ENCODE data around the gene CPXM1. TPM values are rescaled to one million over a fixed set of nuclear protein-coding genes. Genes with fewer than 3 reads are reported as not detected.
"Not testable (repeated sequence)": the region's sequence is repeated elsewhere in the genome, so short reads cannot be mapped to it uniquely, and the experiment has no call there.

The CPXM1 gene
- total RNA-seq, 2 experiments from 2014 or later, result 2.7 to 2.9 TPM

GRCh38 chr20:2773812-2774211, 26.6 kb downstream of the CPXM1 start:
- ChIA-PET POLR2A (no interaction called here), CTCF (interaction anchor here (0.7 to 1.0 kb wide), 3 partner anchors 17 to 82 kb away, joined by 3 to 4 read pairs (median 3); no protein-coding TSS in a partner anchor)
- no peak overlapping the region for H3K4me3 Mint-ChIP-seq
- no peak overlapping the region for H3K27ac Mint-ChIP-seq
- intact Hi-C loops (cut with DNase I, micrococcal nuclease), result no loop called here
- ATAC-seq (no peak), DNase-seq (no peak)
- H3K27me3 Mint-ChIP-seq, result peaks cover 2% of the 10 kb centered on the region
- H3K9me3 Mint-ChIP-seq (ENCODE audit: low read depth), result peaks cover 3% of the 10 kb centered on the region
- peaks cover 11% of the 10 kb centered on the region for H3K4me1 Mint-ChIP-seq
- no peaks in the 10 kb centered on the region for H3K36me3 Mint-ChIP-seq (ENCODE audit: low read depth)

GRCh38 chr20:2771631-2772080, 28.8 kb downstream of the CPXM1 start:
- H3K27me3 Mint-ChIP-seq, result peaks cover 11% of the 10 kb centered on the region
- ChIA-PET POLR2A (no interaction called here), CTCF (interaction anchor here (0.6 kb wide), 1 partner anchor 222 kb away, joined by 3 read pairs; no protein-coding TSS in a partner anchor)
- H3K4me1 Mint-ChIP-seq, result peaks cover 7% of the 10 kb centered on the region
- H3K4me3 Mint-ChIP-seq, result no peak overlapping the region
- DNase-seq (no peak), ATAC-seq (no peak)
- H3K9me3 Mint-ChIP-seq (ENCODE audit: low read depth), result no peaks in the 10 kb centered on the region
- no peak overlapping the region for H3K27ac Mint-ChIP-seq
- intact Hi-C loops (cut with DNase I, micrococcal nuclease), result no loop called here
- no peaks in the 10 kb centered on the region for H3K36me3 Mint-ChIP-seq (ENCODE audit: low read depth)

- intact Hi-C loops (cut with DNase I, micrococcal nuclease); ATAC-seq; DNase-seq; CTCF ChIA-PET; H3K36me3 Mint-ChIP-seq (ENCODE audit: low read depth); POLR2A ChIA-PET; H3K27ac Mint-ChIP-seq; H3K9me3 Mint-ChIP-seq (ENCODE audit: low read depth); H3K4me1 Mint-ChIP-seq; H3K4me3 Mint-ChIP-seq: not testable (repeated sequence)
- H3K27me3 Mint-ChIP-seq, result peaks cover 11% of the 10 kb centered on the region
Measured at GRCh38 chr20:2770091-2770490, 30.3 kb downstream of the CPXM1 start.

GRCh38 chr20:2768632-2769015, 31.8 kb downstream of the CPXM1 start:
- DNase-seq (no peak), ATAC-seq (no peak)
- Mint-ChIP-seq H3K36me3 (ENCODE audit: low read depth) (no peaks in the 10 kb centered on the region), H3K4me1 (peaks cover 7% of the 10 kb centered on the region), H3K27ac (no peak overlapping the region), H3K27me3 (peaks cover 11% of the 10 kb centered on the region), H3K4me3 (no peak overlapping the region), H3K9me3 (ENCODE audit: low read depth) (no peaks in the 10 kb centered on the region)
- intact Hi-C loops (cut with DNase I, micrococcal nuclease), result no loop called here
- CTCF ChIA-PET, result interaction anchor here (1.3 kb wide), 1 partner anchor 16 kb away, joined by 3 read pairs; no protein-coding TSS in a partner anchor
- POLR2A ChIA-PET, result no interaction called here

GRCh38 chr20:2767768-2768631, 32.4 kb downstream of the CPXM1 start:
- intact Hi-C loops (cut with DNase I, micrococcal nuclease), result no loop called here
- no peak overlapping the region for H3K4me3 Mint-ChIP-seq

GRCh38 chr20:2763186-2763585, 37.2 kb downstream of the CPXM1 start:
- H3K36me3 Mint-ChIP-seq (ENCODE audit: low read depth), result no peaks in the 10 kb centered on the region
- H3K9me3 Mint-ChIP-seq (ENCODE audit: low read depth), result no peaks in the 10 kb centered on the region
- CTCF ChIA-PET, result interaction anchor here (0.6 to 1.5 kb wide), 4 partner anchors 10 to 400 kb away, joined by 4 to 7 read pairs (median 4); no protein-coding TSS in a partner anchor
- peaks cover 8% of the 10 kb centered on the region for H3K27me3 Mint-ChIP-seq
- no peaks in the 10 kb centered on the region for H3K4me1 Mint-ChIP-seq
- POLR2A ChIA-PET, result no interaction called here
- no peak overlapping the region for H3K27ac Mint-ChIP-seq
- DNase-seq, result no peak
- intact Hi-C loops (cut with DNase I, micrococcal nuclease), result no loop called here
- no peak for ATAC-seq
- H3K4me3 Mint-ChIP-seq, result no peak overlapping the region

More at GRCh38 chr20:2767768-2768631, 32.4 kb downstream of the CPXM1 start:
- ATAC-seq (no peak), DNase-seq (no peak)
- peaks cover 7% of the 10 kb centered on the region for H3K4me1 Mint-ChIP-seq
- ChIA-PET POLR2A (no interaction called here), CTCF (interaction anchor here (0.5 to 1.3 kb wide), 3 partner anchors 14 to 38 kb away, joined by 3 read pairs; no protein-coding TSS in a partner anchor)
- no peak overlapping the region for H3K27ac Mint-ChIP-seq
- H3K9me3 Mint-ChIP-seq (ENCODE audit: low read depth), result no peaks in the 10 kb centered on the region
- H3K36me3 Mint-ChIP-seq (ENCODE audit: low read depth), result no peaks in the 10 kb centered on the region
- peaks cover 11% of the 10 kb centered on the region for H3K27me3 Mint-ChIP-seq

GRCh38 chr20:2762578-2763131, 37.8 kb downstream of the CPXM1 start:
- intact Hi-C loops (cut with DNase I, micrococcal nuclease), result no loop called here
- H3K27me3 Mint-ChIP-seq, result peaks cover 6% of the 10 kb centered on the region
- POLR2A ChIA-PET, result no interaction called here
- no peaks in the 10 kb centered on the region for H3K36me3 Mint-ChIP-seq (ENCODE audit: low read depth)
- CTCF ChIA-PET, result interaction anchor here (0.6 to 1.5 kb wide), 5 partner anchors 10 to 400 kb away, joined by 4 to 7 read pairs (median 4); partner anchors contain the start of gene EBF4
- no peak overlapping the region for H3K27ac Mint-ChIP-seq
- H3K4me1 Mint-ChIP-seq, result no peaks in the 10 kb centered on the region
- H3K9me3 Mint-ChIP-seq (ENCODE audit: low read depth), result no peaks in the 10 kb centered on the region
- no peak overlapping the region for H3K4me3 Mint-ChIP-seq
- DNase-seq, result no peak
- ATAC-seq, result no peak

GRCh38 chr20:2761885-2762284, 38.5 kb downstream of the CPXM1 start:
- POLR2A ChIA-PET, result no interaction called here
- ATAC-seq (no peak), DNase-seq (no peak)
- CTCF ChIA-PET, result interaction anchor here (0.9 to 1.5 kb wide), 3 partner anchors 9 to 69 kb away, joined by 4 to 7 read pairs (median 5); partner anchors contain the start of gene EBF4
- Mint-ChIP-seq H3K27me3 (peaks cover 2% of the 10 kb centered on the region), H3K36me3 (ENCODE audit: low read depth) (no peaks in the 10 kb centered on the region), H3K9me3 (ENCODE audit: low read depth) (no peaks in the 10 kb centered on the region), H3K27ac (no peak overlapping the region), H3K4me1 (no peaks in the 10 kb centered on the region), H3K4me3 (no peak overlapping the region)
- intact Hi-C loops (cut with DNase I, micrococcal nuclease), result no loop called here

- intact Hi-C loops (cut with DNase I, micrococcal nuclease), result no loop called here
- no peak overlapping the region for H3K4me3 Mint-ChIP-seq
- no peak for DNase-seq
- peaks cover 5% of the 10 kb centered on the region for H3K4me1 Mint-ChIP-seq
- ATAC-seq, result no peak
- CTCF ChIA-PET, result interaction anchor here (0.6 kb wide), 2 partner anchors 21 to 415 kb away, joined by 3 read pairs; no protein-coding TSS in a partner anchor
- POLR2A ChIA-PET, result no interaction called here
- no peak overlapping the region for H3K27ac Mint-ChIP-seq
- H3K36me3 Mint-ChIP-seq (ENCODE audit: low read depth), result no peaks in the 10 kb centered on the region
- H3K27me3 Mint-ChIP-seq, result peaks cover 11% of the 10 kb centered on the region
- no peaks in the 10 kb centered on the region for H3K9me3 Mint-ChIP-seq (ENCODE audit: low read depth)
Measured at GRCh38 chr20:2760952-2761305, 39.5 kb downstream of the CPXM1 start.

GRCh38 chr20:2760297-2760951, 40.0 kb downstream of the CPXM1 start:
- ChIA-PET CTCF (interaction anchor here (0.6 kb wide), 2 partner anchors 21 to 92 kb away, joined by 3 to 4 read pairs; no protein-coding TSS in a partner anchor), POLR2A (no interaction called here)
- Mint-ChIP-seq H3K9me3 (ENCODE audit: low read depth) (no peaks in the 10 kb centered on the region), H3K27ac (no peak overlapping the region), H3K36me3 (ENCODE audit: low read depth) (no peaks in the 10 kb centered on the region), H3K4me1 (peaks cover 5% of the 10 kb centered on the region), H3K27me3 (peaks cover 13% of the 10 kb centered on the region), H3K4me3 (no peak overlapping the region)
- no peak for DNase-seq
- intact Hi-C loops (cut with DNase I, micrococcal nuclease), result no loop called here
- no peak for ATAC-seq

GRCh38 chr20:2759603-2760296, 40.7 kb downstream of the CPXM1 start:
- ChIA-PET POLR2A (no interaction called here), CTCF (interaction anchor here (0.6 to 0.9 kb wide), 2 partner anchors 72 to 92 kb away, joined by 3 to 4 read pairs; no protein-coding TSS in a partner anchor)
- intact Hi-C loops (cut with DNase I, micrococcal nuclease), result loop anchor here in 1 of 2 experiments (5.0 kb wide), 1 partner anchor 93 kb away; no protein-coding TSS in a partner anchor

More at GRCh38 chr20:2759603-2760296, 40.7 kb downstream of the CPXM1 start:
- Mint-ChIP-seq H3K4me3 (no peak overlapping the region), H3K27me3 (peaks cover 13% of the 10 kb centered on the region), H3K9me3 (ENCODE audit: low read depth) (no peaks in the 10 kb centered on the region), H3K36me3 (ENCODE audit: low read depth) (no peaks in the 10 kb centered on the region), H3K4me1 (peaks cover 5% of the 10 kb centered on the region), H3K27ac (no peak overlapping the region)
- DNase-seq, result no peak
- no peak for ATAC-seq

Measured in activated CD4-positive, alpha-beta T cell treated with anti-CD3 and anti-CD28 coated beads for 36 hours (primary cell).